ENCODE measurements around the gene CLEC4F. TPM values are rescaled to one million over a fixed set of nuclear protein-coding genes. Genes with fewer than 3 reads are reported as not detected.

Gene CLEC4F
- total and polyA plus RNA-seq, 7 experiments from 2014 or later: 0.19 to 1.6 TPM; not detected in 5

- ATAC-seq (peak; percentile 45), DNase-seq (no peak)
- H3K27me3 Mint-ChIP-seq: peaks cover 26 to 46% (median 33%) of the 10 kb centered on the region in 5 donors
- ChIA-PET POLR2A (no interaction called here), CTCF (interaction anchor here (0.5 kb wide), 1 partner anchor 176 kb away, joined by 3 read pairs; no protein-coding TSS in a partner anchor)
- Histone ChIP-seq H3K4me3 (ENCODE audit: low read length) (no peak overlapping the region), H3K9me3 (ENCODE audit: control insufficient read depth in 2 of 3, low read length in 3 of 3) (no peaks in the 10 kb centered on the region), H3K4me1 (ENCODE audit: control insufficient read depth in 2 of 2, insufficient read depth in 2 of 2, low read length in 2 of 2) (no peaks in the 10 kb centered on the region), H3K27me3 (ENCODE audit: control insufficient read depth in 2 of 2, insufficient read depth in 2 of 2, low read length in 2 of 2) (peaks cover 0 to 5% of the 10 kb centered on the region in 2 donors), H3K27ac (ENCODE audit: low read depth, low read length) (no peak overlapping the region), H3K36me3 (ENCODE audit: control insufficient read depth in 2 of 3, insufficient read depth in 3 of 3, low read length in 3 of 3) (no peaks in the 10 kb centered on the region)
- H3K9me3 Mint-ChIP-seq: no peaks in the 10 kb centered on the region
- no peaks in the 10 kb centered on the region for H3K36me3 Mint-ChIP-seq
- H3K27ac Mint-ChIP-seq: no peak overlapping the region
- H3K4me3 Mint-ChIP-seq: no peak overlapping the region
- H3K4me1 Mint-ChIP-seq: peaks cover 5 to 17% (median 7%) of the 10 kb centered on the region in 7 donors
- intact Hi-C loops (cut with micrococcal nuclease): no loop called here
Observed at GRCh38 chr2:70793450-70793849, 26.9 kb downstream of the CLEC4F start.

- DNase-seq (no peak), ATAC-seq (peak; percentile 20)
- intact Hi-C loops (cut with micrococcal nuclease): no loop called here
- H3K27ac ChIP-seq (ENCODE audit: low read depth, low read length): no peak within 1 kb of the TSS
- H3K4me3 ChIP-seq (ENCODE audit: low read length): peak within 1 kb of the TSS; percentile 43
- H3K4me3 Mint-ChIP-seq: peak within 1 kb of the TSS; percentile 79 to 93 (median 86)
- H3K27ac Mint-ChIP-seq: peak within 1 kb of the TSS in 1 of 9 donors; percentile 69
- POLR2A ChIA-PET: no interaction called here
- H3K9me3 Mint-ChIP-seq: no peaks in the 10 kb centered on the region
- CTCF ChIA-PET: interaction anchor here (0.6 to 2.9 kb wide), 10 partner anchors 9 to 720 kb away, joined by 3 to 13 read pairs (median 5); no protein-coding TSS in a partner anchor
- no peaks in the 10 kb centered on the region for H3K36me3 ChIP-seq (ENCODE audit: control insufficient read depth in 2 of 3, insufficient read depth in 3 of 3, low read length in 3 of 3)
- H3K9me3 ChIP-seq (ENCODE audit: control insufficient read depth in 2 of 3, low read length in 3 of 3): no peaks in the 10 kb centered on the region
- H3K36me3 Mint-ChIP-seq: no peaks in the 10 kb centered on the region
- H3K27me3 Mint-ChIP-seq: peaks cover 41 to 68% (median 47%) of the 10 kb centered on the region in 5 donors
- H3K27me3 ChIP-seq (ENCODE audit: control insufficient read depth in 2 of 2, insufficient read depth in 2 of 2, low read length in 2 of 2): peaks cover 0 to 5% of the 10 kb centered on the region in 2 donors
- H3K4me1 Mint-ChIP-seq: peaks cover 7 to 20% (median 10%) of the 10 kb centered on the region in 7 donors
- H3K4me1 ChIP-seq (ENCODE audit: control insufficient read depth in 2 of 2, insufficient read depth in 2 of 2, low read length in 2 of 2): no peaks in the 10 kb centered on the region
Observed at GRCh38 chr2:70790136-70790828, 30.1 kb downstream of the CLEC4F start, which contains the start of gene FIGLA. Gene FIGLA, minus strand, starts transcription at chr2:70790643. Its CDS starts 5 bp downstream, at chr2:70790638.

DNA sequence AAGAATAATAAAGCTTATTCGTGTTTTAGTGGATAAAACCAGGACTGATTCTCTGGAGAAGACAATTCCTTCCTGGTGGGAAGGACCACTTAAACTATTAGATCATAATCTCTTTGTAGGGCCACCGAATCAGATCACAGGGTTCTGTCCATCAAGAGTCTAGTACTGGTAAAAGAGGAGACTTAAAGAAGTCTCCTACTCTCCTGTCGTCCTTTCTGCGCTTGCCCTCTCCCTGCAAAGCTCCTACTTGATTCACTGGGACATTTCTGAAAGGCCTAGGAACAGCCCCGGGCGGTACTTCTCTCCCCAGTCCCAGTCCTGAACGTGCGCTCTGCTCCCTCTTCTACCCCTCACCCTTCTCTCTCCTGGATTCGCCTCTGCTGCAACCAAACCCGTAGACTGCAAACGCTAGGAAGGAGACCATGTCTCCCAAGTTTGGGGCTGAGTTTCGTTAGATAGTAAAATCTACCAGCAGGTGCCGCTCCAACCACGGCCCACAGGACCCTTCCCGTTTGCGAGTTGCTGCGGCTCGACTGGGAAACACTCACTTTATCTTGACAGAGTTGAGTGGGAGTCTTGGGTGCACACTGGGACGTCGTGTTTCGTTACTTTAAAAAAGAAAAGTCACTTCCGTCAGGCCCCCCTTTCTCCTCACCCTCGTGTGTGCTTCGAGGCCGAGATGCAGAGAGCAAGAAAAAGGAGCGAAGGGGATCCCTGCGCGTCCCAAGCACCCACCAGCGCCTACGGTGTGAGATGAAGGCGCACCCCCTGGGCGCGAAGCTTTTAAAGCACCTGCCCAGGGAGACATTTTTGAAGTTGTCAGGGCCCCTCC is 30.9 kb downstream of the CLEC4F start:
- Histone ChIP-seq H3K36me3 (ENCODE audit: control insufficient read depth in 2 of 3, insufficient read depth in 3 of 3, low read length in 3 of 3) (no peaks in the 10 kb centered on the region), H3K27ac (ENCODE audit: low read depth, low read length) (no peak overlapping the region), H3K27me3 (ENCODE audit: control insufficient read depth in 2 of 2, insufficient read depth in 2 of 2, low read length in 2 of 2) (peaks cover 0 to 5% of the 10 kb centered on the region in 2 donors), H3K4me1 (ENCODE audit: control insufficient read depth in 2 of 2, insufficient read depth in 2 of 2, low read length in 2 of 2) (no peaks in the 10 kb centered on the region), H3K4me3 (ENCODE audit: low read length) (peak overlapping the region; percentile 43), H3K9me3 (ENCODE audit: control insufficient read depth in 2 of 3, low read length in 3 of 3) (no peaks in the 10 kb centered on the region)
- Mint-ChIP-seq H3K4me1 (peaks cover 9 to 22% (median 12%) of the 10 kb centered on the region in 7 donors), H3K36me3 (no peaks in the 10 kb centered on the region), H3K9me3 (no peaks in the 10 kb centered on the region), H3K27me3 (peaks cover 41 to 70% (median 47%) of the 10 kb centered on the region in 5 donors), H3K27ac (peak overlapping the region in 1 of 9 donors; percentile 69), H3K4me3 (peak overlapping the region; percentile 79 to 93 (median 86))
- DNase-seq (peak; percentile 44 to 70 (median 67)), ATAC-seq (peak; percentile 81)
- ChIA-PET POLR2A (no interaction called here), CTCF (interaction anchor here (0.6 to 2.9 kb wide), 11 partner anchors 8 to 283 kb away, joined by 3 to 13 read pairs (median 5); no protein-coding TSS in a partner anchor)
- intact Hi-C loops (cut with micrococcal nuclease): loop anchor here (1.0 to 5.0 kb wide), 7 partner anchors 73 to 237 kb away; partner anchors contain the start of gene TGFA (in 1 of the 2)

DNA sequence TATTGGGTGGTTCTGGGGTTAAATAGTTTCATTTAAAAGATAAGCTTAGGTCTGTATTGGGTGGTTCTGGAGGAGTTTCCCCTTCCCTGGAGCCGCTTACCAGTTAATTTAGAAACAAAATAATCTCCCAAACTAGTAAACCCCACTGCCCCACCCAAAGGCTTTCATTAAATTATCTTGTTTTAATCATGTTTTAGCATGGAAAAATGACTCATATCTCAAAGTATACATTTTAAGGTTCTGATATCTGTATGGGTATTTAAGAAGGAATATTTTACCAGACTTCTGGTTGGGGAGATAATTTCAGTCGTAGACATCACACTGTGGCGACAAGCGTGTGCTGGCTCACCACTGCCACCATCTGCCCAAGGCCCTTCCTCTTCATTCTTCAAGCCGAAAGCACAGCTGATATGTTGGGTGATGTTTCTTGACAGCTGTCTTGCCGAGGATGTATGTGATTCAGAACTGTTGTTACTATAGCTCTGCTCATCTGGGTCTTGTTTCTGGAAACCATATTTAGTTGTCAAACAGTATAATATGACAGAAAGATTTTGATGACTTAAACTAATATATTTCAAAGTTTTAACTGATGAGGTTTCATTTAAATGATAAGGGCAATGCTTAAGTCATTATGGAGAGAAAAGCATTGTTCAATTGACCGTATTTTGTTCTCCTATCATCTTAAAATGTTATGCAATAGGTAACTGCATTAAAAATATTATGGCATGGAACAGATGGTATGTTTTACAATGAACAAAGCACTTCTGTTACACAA is 35.1 kb downstream of the CLEC4F start:
- CTCF ChIA-PET: interaction anchor here (0.6 to 3.3 kb wide), 12 partner anchors 10 to 482 kb away, joined by 3 to 45 read pairs (median 3); no protein-coding TSS in a partner anchor
- Histone ChIP-seq H3K27me3 (ENCODE audit: control insufficient read depth in 2 of 2, insufficient read depth in 2 of 2, low read length in 2 of 2) (peaks cover 0 to 5% of the 10 kb centered on the region in 2 donors), H3K9me3 (ENCODE audit: control insufficient read depth in 2 of 3, low read length in 3 of 3) (no peaks in the 10 kb centered on the region), H3K4me3 (ENCODE audit: low read length) (no peak overlapping the region), H3K27ac (ENCODE audit: low read depth, low read length) (no peak overlapping the region), H3K36me3 (ENCODE audit: control insufficient read depth in 2 of 3, insufficient read depth in 3 of 3, low read length in 3 of 3) (no peaks in the 10 kb centered on the region), H3K4me1 (ENCODE audit: control insufficient read depth in 2 of 2, insufficient read depth in 2 of 2, low read length in 2 of 2) (no peaks in the 10 kb centered on the region)
- ATAC-seq (peak; percentile 79), DNase-seq (peak in 6 of 9 donors; percentile 19 to 68 (median 56))
- H3K27me3 Mint-ChIP-seq: peaks cover 22 to 40% (median 24%) of the 10 kb centered on the region in 5 donors
- H3K36me3 Mint-ChIP-seq: no peaks in the 10 kb centered on the region
- intact Hi-C loops (cut with micrococcal nuclease): loop anchor here (1.0 to 5.0 kb wide), 4 partner anchors 130 to 481 kb away; partner anchors contain the start of gene TGFA (in 1 of the 2)
- no peaks in the 10 kb centered on the region for H3K9me3 Mint-ChIP-seq
- H3K4me3 Mint-ChIP-seq: no peak overlapping the region
- peaks cover 9 to 12% (median 12%) of the 10 kb centered on the region in 7 donors for H3K4me1 Mint-ChIP-seq
- H3K27ac Mint-ChIP-seq: peak overlapping the region in 1 of 9 donors; percentile 78
- POLR2A ChIA-PET: interaction anchor here (0.6 kb wide), 1 partner anchor 640 kb away, joined by 3 read pairs; no protein-coding TSS in a partner anchor

DNA sequence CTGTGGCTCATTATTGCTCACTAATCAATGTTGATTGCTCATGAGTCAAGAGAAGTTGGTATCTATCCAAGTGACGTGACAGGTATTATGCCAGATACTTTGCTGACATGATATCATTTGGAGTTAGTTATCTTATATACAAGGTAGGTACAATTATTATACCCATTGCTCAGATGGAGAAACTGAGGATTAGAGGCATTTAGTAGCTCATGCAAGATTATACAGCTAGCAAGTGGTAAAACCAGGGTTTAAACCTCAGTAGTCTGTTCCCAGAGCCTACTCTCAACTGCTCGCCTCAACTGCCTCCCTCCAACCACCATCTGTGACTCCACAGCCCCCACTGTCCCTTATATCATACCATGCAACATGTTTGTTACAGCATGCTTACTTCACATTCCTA is 36.1 kb downstream of the CLEC4F start:
- Mint-ChIP-seq H3K36me3 (no peaks in the 10 kb centered on the region), H3K9me3 (no peaks in the 10 kb centered on the region), H3K27me3 (peaks cover 15 to 34% (median 18%) of the 10 kb centered on the region in 5 donors), H3K4me1 (peaks cover 4 to 7% (median 6%) of the 10 kb centered on the region in 7 donors), H3K27ac (no peak overlapping the region), H3K4me3 (no peak overlapping the region)
- H3K27me3 ChIP-seq (ENCODE audit: control insufficient read depth in 2 of 2, insufficient read depth in 2 of 2, low read length in 2 of 2): no peaks in the 10 kb centered on the region
- POLR2A ChIA-PET: no interaction called here
- no peak overlapping the region for H3K4me3 ChIP-seq (ENCODE audit: low read length)
- H3K4me1 ChIP-seq (ENCODE audit: control insufficient read depth in 2 of 2, insufficient read depth in 2 of 2, low read length in 2 of 2): no peaks in the 10 kb centered on the region
- H3K9me3 ChIP-seq (ENCODE audit: control insufficient read depth in 2 of 3, low read length in 3 of 3): no peaks in the 10 kb centered on the region
- H3K36me3 ChIP-seq (ENCODE audit: control insufficient read depth in 2 of 3, insufficient read depth in 3 of 3, low read length in 3 of 3): no peaks in the 10 kb centered on the region
- intact Hi-C loops (cut with micrococcal nuclease): loop anchor here in 1 of 2 donors (2.0 kb wide), 1 partner anchor 480 kb away; no protein-coding TSS in a partner anchor
- ATAC-seq (no peak), DNase-seq (no peak)
- no peak overlapping the region for H3K27ac ChIP-seq (ENCODE audit: low read depth, low read length)
- CTCF ChIA-PET: interaction anchor here (0.7 to 3.3 kb wide), 7 partner anchors 124 to 481 kb away, joined by 3 to 45 read pairs (median 3); no protein-coding TSS in a partner anchor

Measured in naive thymus-derived CD4-positive, alpha-beta T cell (primary cell).